Mesenteric fat pad (tissue), 1 donor: ENCODE data around the gene FAM163B. TPM values are rescaled to one million over a fixed set of nuclear protein-coding genes. Genes with fewer than 3 reads are reported as not detected.

Experiments used
- DNase-seq: peaks from one replicate; pipeline ENCODE4 v3.0.0-alpha.2; 2020; ENCODE audit warnings: low spot score
- total RNA-seq: library from RNA; stranded (reverse); fragmentation: NEBNext Ultra II Directional; extraction: Animal tissue kit (Norgen Biotek cat#: 25700); gene quantifications from one replicate; pipeline ENCODE4 v1.2.1, GENCODE V29; 2021
- donor health status: DM: yes; HTN: yes; CAD: no.

The FAM163B gene
- total RNA-seq, 1 donor from 2014 or later, result not detected

DNA sequence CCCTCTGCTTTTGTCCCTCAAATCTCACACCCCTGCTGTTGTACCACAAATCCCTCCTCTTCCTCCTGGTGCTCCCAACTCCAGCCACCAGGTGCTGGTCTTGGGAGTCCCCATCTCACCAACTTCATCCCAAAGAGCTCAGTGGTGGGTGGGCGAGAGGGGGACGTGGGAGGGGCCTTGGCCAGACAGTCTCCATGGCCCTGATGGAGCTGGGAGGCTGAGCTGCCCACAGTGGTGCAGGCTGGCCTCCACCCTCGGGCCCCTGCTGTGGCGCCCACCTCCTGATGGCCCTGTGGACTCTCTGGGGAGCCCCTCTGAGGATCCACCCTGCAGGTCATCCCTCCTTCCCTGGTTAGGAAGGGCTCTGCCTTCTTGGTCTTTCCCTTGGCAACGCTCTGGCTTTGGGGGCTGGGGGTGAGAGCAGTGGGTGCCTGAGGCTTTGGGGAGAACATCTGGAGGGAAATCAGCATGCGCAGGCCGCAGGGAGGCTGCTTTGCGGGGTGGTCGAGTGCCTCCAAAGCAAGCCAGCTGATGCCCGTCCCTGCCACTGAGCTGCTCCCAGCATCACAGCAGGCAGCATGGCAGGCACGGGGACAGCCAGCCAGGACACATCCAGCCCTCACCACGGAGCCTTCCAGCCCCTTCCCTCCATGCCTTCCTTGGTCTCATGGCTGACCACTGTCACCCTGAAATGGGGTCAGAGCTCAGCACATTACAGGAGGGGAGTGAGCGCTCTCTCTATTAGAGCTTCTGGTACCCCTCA lies 7.6 kb upstream of the FAM163B start:
- no peak for DNase-seq

DNA sequence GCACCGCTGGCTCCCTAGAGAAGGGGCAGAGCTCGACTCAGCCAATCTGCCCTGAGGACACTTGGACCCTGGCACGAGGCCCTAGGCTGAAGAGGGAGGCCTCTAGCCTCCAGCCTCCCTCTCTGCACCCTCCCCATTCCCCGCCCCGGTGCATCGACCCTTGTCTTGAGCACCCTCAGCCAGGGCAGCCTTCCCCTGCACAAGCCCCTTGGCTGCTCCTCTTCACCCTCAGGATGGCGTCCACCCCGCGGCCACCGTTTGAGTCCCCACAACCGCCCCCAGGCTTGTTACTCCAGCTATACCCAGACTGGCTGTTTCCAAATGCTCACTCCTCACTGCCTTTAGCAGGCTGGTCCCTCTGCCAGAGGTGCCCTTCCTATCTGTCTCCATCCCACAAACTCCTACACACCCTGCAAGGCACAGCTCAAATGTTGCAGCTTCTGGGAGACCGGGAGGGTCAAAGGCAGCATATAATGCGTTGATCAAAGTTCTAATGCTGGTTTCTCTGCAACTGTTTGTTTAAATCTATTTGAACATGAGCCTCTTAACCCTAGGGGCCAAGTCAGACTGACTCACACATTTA lies 6.5 kb upstream of the FAM163B start:
- DNase-seq, result no peak

GRCh38 chr9:133615186-133615585 lies 6.0 kb upstream of the FAM163B start:
- DNase-seq, result no peak

GRCh38 chr9:133614678-133615077 lies 5.5 kb upstream of the FAM163B start:
- no peak for DNase-seq

- no peak for DNase-seq
Measured at GRCh38 chr9:133614056-133614455, 4.9 kb upstream of the FAM163B start.

GRCh38 chr9:133613432-133613831 lies 4.2 kb upstream of the FAM163B start:
- DNase-seq, result no peak

GRCh38 chr9:133612816-133613215 lies 3.6 kb upstream of the FAM163B start:
- no peak for DNase-seq

DNA sequence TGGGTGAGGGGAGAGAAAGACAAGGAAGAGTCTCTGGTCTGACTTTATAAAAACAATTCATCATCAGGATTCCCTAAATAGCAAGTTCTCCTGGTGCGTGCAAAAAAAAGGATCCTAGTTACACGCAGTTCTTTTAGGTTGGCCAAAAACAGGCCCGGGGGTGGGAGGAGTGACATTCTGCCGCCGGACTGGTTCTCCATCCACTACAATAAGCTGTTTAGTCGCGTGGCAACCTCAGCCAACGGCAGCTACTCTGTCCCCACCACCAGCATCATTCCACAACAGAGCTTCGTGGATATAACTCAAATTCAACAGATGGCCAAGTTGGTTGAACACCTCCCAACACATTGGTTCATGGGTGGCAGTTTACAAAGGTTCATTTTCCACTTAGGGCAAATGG lies 2.9 kb upstream of the FAM163B start:
- no peak for DNase-seq

- no peak for DNase-seq
Measured at GRCh38 chr9:133610845-133611244, 1.7 kb upstream of the FAM163B start.

- no peak for DNase-seq
Measured at GRCh38 chr9:133608889-133609288, 300 bp downstream of the FAM163B start.

DNA sequence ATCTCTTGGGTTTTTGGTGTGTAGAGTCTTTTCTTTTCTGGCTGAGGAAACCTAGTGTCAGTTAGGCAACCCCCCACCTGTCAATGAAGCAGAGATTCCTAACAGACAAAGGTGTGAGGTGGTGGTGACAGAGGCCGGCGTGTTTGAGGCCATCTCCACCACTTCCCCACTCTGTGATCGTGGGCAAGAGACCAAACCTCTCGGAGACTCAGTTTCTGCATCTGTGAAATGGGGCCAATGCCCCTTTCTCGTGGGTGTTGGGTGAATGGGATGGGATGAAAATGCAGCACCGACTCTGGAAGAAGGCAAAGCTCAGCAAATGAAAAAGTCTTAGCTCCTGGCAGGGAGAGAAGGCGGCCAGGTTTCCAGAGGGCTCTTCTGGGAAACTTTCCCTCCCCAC lies 807 bp downstream of the FAM163B start:
- no peak for DNase-seq

DNA sequence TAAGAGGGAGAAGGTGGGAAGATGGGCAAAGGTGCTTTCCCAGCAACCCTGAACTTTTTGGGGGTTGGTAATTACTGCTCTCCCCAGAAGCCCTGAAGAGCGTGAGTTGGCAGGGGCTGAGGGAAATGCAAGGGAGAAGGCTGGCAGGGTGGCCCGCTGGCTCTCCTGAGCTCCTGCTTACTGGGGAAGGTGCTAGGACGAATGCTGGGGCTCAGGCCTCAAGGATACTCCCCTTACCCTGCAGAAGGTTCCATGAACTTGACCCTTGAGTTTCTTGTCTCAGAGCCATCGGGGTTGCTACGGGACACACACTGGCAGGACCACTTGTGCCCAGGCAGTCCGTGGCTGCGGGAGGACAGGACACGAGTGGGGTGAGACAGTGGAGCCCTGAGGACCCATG lies 1.2 kb downstream of the FAM163B start:
- DNase-seq, result no peak

GRCh38 chr9:133607381-133607780 lies 1.8 kb downstream of the FAM163B start:
- DNase-seq, result no peak

DNA sequence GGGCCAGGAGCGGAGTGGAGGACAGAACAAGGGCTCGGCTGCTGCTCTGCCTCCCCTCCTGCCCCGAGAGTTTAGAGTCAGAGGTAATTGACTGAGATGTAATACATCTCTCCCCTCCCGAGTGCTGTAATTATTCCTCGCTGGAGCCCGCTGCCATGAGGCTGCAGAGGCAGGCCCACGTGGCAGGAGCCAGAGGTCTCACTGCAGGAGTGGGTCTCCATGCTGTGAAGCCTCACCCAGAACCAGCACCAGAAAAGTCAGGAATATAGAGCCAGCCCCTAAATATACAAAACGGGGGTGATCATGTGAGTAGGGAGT lies 2.5 kb downstream of the FAM163B start:
- no peak for DNase-seq

- no peak for DNase-seq
Measured at GRCh38 chr9:133605856-133606707, 3.1 kb downstream of the FAM163B start.

GRCh38 chr9:133605446-133605845 lies 3.7 kb downstream of the FAM163B start:
- DNase-seq, result no peak

GRCh38 chr9:133604856-133605255 lies 4.3 kb downstream of the FAM163B start:
- DNase-seq, result no peak

- DNase-seq, result no peak
Measured at GRCh38 chr9:133604214-133604613, 5.0 kb downstream of the FAM163B start.

DNA sequence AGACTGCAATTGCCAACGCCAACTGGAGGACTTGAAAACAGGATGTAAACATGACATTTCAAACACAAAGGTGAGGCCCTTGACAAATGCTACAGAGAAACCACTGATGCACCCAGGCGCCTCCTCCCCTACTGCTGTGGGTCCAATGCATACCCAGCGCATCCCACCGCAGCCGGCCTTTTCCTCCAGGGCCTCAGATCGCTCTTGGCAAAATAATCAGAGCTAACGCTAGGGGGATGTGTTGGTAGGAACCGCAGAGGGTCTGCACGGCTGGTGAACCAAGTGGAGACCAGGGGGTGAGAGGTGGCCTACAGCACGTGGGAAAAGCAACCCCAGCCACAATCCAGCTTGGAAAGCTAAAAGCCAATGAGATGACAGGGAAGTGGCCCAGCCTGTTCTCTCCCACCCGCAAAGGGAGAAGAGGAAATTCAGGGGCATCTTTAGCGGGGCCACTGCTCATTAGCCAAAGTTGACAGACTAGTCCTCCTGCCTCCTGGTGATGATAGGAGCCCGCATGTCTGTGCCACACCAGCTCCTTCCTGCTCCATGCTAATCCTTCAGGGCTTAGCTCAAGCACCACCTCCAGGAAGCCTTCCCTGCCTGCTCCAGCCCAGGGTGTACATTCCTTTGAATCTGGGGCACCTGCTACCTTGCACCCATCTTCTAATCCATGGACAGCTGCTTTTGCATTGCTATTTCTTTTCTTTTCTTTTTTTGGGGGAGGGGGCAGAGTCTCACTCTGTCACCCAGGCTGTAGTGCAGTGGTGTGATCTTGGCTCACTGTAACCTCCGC lies 5.9 kb downstream of the FAM163B start:
- DNase-seq, result no peak

DNA sequence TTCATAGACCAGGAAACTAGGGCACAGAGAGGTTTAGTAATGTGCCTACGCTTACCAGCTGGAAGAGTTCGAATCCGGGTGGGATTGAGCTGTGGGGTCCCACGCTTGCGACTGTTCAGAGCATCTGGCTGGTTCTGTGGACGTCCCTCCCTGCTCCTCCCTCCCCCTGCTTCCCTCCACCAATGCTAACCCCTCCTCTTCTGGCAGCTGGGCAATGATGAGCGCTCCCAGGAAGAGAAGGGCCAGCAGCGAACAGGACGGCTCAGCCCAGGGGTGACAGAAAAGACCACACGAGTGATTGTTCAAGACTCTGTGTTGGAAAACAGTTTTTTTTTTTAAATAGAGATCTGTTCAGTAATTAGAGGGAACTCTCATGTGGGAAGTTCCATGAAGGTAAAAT lies 6.9 kb downstream of the FAM163B start:
- DNase-seq, result no peak

DNA sequence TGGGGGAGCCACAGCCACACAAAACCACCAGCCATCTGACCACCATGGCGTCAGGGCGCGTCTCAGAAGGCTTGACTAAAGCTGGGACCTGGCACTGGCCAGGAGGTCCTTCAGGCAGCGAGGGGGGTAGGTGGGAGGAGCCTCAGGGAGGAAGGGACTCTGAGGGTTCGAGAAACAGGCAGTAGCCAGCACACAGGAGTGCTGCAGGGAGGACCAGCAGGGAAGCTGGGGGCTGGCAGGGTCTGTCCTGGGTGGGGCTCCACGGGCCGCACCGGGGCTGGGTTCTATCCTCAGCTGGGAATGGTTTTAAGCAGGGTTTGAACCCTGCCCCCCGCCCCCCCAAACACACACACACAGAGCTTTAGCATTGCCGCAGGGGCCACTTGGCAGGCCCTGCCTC lies 7.4 kb downstream of the FAM163B start:
- DNase-seq, result no peak

DNA sequence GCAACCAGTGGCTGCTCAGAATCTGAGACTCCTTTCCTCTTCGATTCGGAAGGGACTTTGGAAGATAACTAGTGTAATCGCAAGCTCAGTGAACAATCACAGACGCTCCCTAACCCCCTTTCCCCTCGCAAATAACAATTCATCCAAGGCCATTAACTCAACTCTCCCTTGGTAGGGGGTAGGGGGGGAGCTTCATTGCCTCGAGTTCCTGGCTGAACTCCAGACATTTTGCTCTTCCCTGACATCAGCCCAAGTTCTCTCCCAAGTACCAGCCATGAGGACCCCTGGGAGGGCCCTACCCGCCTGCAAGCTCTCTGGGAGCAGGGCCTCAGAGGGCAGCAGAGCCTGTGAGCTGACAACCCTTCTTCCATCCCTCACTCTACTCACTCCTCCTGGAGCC lies 8.4 kb downstream of the FAM163B start:
- no peak for DNase-seq
